NCI-H526 (cell line): ENCODE measurements around the gene NPPB.
A peak's percentile ranks its signal among the peaks of the same experiment; 100 is the strongest.
"Not testable (repeated sequence)": the region's sequence is repeated elsewhere in the genome, so short reads cannot be mapped to it uniquely, and the experiment has no call there.

Experiments used
- DNase-seq, 2 experiments: peaks; one replicate each; lab custom pipeline; 2025; lab: John Stamatoyannopoulos, UW

Gene NPPB

DNA sequence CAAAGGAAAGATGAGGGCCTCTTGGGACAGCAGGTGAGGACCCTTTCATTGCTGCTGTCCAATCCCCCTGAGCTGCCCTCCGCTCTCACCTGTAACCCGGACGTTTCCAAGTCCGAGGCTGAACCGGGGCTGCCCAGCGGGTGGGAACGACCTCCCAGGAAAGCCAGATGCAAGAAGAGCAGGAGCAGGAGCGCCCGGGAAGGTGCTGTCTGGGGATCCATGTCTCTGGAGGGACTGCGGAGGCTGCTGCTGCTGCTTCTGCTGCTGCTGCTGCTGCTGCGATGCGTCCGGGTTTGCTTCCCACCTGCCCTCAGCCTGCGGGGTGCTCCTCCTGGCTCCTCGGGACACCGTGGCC, at the start of gene NPPB:
Gene NPPB (minus strand): TSS at position 333 of the 355 bp plus-strand sequence. CDS start 112 bp downstream, at position 221.
- no peak for DNase-seq

DNA sequence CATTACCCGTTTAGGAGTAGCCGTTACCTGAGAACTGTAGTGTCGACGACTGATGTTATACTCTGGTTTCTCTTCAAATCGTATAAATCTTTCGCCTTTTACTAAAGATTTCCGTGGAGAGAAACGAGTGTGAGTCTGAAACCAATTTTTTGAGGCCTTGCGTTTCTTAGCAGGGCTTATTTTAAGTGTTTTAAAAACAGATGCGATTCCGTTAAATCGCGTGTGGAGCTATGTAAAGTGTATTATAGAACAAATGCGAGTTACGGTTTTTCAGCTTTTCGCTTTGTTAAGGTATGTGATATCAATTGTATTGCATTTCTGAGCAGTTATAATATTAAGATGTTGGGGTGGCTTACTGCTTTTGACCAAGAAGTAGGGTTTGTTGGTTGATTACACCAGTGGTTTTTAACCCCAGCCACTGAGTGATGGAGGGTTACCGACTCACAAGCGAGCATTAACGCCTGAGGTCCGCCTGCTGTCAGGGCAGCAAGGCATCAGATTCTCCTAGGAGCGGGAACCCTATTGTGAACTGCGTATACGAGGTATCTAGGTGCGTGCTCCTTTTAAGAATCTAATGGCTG, 49.4 kb upstream of the NPPB start:
- peak; percentile 99 to 100 for DNase-seq

DNA sequence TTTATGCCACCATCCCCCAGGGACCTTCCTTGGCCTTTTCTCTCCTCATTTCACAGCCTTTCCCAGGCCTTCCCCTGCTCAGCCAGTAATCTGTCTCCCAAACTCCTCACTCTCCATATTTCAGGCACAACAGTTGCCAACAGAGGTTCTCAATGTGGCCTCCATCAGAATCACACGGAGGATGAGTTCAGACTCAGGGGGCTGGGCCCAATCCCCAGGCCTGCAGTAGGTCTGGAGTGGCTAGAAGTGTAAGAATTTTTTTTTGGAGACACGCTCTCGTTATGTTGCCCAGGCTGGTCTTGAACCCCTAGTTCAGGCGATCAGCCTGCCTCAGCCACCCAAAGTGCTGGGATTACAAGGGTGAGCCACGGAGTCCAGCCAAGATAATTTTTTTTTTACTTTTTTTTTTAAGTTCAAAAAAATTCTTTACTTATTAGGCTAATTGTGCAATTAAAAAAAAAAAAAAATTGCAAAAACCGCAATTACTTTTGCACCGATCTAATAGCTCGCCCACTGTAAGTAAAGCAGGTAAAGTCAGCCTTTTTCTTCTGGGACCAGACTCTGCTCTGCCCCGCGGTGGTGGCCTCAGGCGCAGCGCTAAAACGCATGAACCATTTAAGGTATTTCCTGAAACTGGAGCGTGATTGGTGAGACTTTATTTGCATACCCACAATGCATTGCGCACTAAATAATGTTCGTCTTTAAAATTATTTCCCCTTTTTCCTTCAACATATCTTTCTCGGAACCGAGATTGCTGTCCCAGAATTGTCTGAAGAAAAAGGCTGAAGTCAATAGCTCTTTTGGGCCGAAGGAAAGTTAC, 48.7 kb upstream of the NPPB start:
- DNase-seq: peak; percentile 86 to 92

GRCh38 chr1:11906870-11907269, 48.1 kb upstream of the NPPB start:
- DNase-seq: no peak

- DNase-seq: no peak
Measured at GRCh38 chr1:11904978-11905377, 46.2 kb upstream of the NPPB start.

- not testable (repeated sequence) for DNase-seq
Measured at GRCh38 chr1:11904156-11904555, 45.4 kb upstream of the NPPB start.

- no peak for DNase-seq
Measured at GRCh38 chr1:11903210-11903609, 44.5 kb upstream of the NPPB start.

GRCh38 chr1:11901446-11901845, 42.7 kb upstream of the NPPB start:
- DNase-seq: not testable (repeated sequence)

- no peak for DNase-seq
Measured at GRCh38 chr1:11898831-11899467, 40.2 kb upstream of the NPPB start.

- no peak for DNase-seq
Measured at GRCh38 chr1:11898086-11898785, 39.5 kb upstream of the NPPB start.

DNA sequence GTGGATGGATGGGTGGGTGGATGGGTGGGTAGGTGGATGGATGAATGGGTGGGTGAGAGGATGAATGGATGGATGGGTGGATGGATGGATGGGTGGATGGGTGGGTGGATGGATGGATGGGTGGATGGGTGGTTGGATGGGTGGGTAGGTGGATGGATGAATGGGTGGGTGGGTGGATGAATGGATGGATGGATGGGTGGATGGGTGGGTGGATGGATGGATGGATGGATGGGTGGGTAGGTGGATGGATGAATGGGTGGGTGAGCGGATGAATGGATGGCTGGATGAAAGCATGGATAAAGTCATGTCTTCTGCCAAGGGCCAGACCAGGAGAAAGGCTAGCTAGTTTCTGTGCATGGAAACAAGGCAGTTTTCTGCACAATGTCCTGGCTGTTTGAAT, 35.8 kb upstream of the NPPB start:
- not testable (repeated sequence) for DNase-seq

DNA sequence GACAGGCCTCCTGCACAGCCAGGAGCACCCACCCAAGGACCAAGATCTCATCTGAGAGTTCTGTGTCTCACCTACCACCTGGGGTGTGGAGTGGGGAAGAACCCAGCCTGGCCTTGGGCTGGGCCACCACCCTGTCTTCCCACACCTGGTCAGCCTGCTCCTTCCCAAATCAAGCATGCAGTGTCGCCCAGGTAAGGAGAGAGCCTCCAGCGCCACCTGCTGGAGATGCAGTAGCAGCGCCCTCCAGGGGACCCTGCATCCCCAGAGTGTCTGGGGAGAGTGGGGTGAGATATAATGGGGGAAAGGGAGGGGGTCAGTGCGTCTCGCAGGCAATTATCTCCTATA, 35.1 kb upstream of the NPPB start:
- DNase-seq: peak; percentile 7 to 64

DNA sequence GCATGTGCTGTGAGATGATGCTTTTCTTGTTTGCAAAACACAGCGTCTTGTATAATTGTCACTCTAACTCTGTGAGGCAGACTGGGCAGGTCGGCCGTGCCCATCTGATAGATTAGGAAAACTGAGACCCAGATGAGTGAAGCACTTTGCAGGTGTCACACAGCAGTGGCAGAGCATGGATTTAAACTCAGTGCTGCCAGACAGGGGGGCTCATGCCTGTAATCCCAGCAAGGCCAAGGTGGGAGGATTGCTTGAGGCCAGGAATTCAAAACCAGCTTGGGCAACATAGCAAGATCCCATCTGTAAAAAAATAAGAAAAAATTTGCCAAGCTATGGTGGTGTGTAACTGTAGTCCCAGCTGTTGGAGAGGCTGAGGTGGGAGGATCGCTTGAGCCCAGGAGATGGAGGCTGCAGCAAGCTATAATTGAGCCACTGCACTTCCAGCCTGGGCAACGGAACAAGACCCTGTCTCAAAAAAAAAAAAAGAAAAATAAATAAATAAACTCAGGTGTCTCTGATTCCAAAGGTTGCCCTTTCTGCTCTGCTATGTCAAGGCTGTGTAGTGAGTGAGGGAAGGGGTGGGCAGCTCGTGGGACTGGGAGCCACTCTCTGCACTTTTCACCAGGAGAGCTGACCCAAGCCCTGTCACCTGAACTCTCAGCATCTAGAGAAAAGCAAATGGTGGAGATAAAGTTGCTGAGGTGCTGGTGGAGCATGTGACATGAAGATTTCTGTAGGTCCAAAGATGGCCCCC, 32.9 kb upstream of the NPPB start:
- no peak for DNase-seq

GRCh38 chr1:11888877-11889208, 30.1 kb upstream of the NPPB start:
- no peak for DNase-seq

GRCh38 chr1:11888206-11888876, 29.6 kb upstream of the NPPB start:
- DNase-seq: no peak

- DNase-seq: no peak
Measured at GRCh38 chr1:11887666-11888007, 28.9 kb upstream of the NPPB start.

DNA sequence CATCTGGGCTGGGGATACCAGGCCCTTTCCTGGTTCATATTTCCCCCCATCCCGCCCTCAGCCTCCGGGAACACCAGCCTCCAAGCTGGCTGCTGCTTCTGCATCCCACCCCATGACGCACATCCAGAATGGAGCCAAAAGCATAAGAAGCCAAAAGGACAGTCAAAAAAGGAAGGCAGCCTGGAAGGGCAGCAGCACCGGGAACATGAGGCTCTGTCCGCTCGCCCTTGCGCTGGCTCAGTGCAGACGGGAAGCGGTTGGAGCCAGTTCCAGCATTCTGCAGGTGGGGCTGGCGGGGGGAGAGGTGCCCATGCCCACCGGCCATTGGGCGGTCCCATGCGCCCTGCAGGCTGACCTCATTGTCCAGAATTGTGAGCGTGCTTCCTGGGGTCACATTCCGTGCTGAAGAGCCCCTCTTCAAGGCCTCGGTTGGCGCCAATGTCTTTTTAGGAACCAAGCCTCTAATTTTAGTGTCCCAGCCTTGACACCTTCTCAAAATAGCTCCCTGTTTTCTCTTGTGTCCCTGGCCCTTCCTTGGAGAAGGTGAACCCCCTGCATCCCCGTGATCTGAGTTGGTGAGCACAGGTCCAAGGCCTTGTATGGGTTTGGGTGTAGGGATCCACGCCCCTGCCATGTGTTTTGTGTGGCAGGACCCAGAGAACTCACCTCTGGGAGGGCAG, 28.4 kb upstream of the NPPB start:
- DNase-seq: no peak

DNA sequence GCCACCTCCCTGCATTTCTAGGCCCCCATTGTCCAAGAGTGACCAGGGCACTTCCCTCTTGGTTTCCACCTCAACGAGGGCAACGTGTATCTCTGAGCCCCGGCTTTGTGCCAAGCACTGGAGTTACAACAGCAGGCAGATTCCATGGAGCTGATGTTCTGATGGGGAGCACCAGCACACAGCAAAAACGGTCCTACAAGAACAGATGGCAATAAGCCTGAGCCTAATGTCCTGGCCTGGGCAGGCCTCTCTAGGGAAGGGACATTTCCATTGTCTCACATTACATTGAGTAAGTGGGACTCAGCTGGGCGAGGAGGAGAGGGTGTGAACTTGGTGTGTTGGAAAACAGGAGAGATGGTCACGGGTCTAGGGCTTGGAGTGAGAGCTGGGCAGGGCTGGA, 27.2 kb upstream of the NPPB start:
- no peak for DNase-seq

GRCh38 chr1:11882814-11883538, 24.2 kb upstream of the NPPB start:
- DNase-seq: peak in 1 of 2 experiments; percentile 20

- DNase-seq: no peak
Measured at GRCh38 chr1:11881749-11882441, 23.1 kb upstream of the NPPB start.
